Iris pigment epithelial cell (primary cell): ENCODE measurements around the gene SCRN1.
"Not testable (repeated sequence)": the region's sequence is repeated elsewhere in the genome, so short reads cannot be mapped to it uniquely, and the experiment has no call there.

ENCODE experiments used
- DNase-seq: peaks from one replicate; pipeline ENCODE4 v3.0.0-alpha.2; 2011; ENCODE audit warnings: low read depth

SCRN1 gene

GRCh38 chr7:29890786-29891185 is 98.8 kb downstream of the SCRN1 start:
- not testable (repeated sequence) for DNase-seq

GRCh38 chr7:29890251-29890650 is 99.3 kb downstream of the SCRN1 start:
- no peak for DNase-seq

- DNase-seq, result no peak
Measured at GRCh38 chr7:29889288-29889687, 100.3 kb downstream of the SCRN1 start.

- no peak for DNase-seq
Measured at GRCh38 chr7:29888006-29888405, 101.6 kb downstream of the SCRN1 start.

GRCh38 chr7:29886827-29887226 is 102.8 kb downstream of the SCRN1 start:
- no peak for DNase-seq

- DNase-seq, result no peak
Measured at GRCh38 chr7:29885626-29886025, 104.0 kb downstream of the SCRN1 start.

GRCh38 chr7:29884399-29885272 is 105.0 kb downstream of the SCRN1 start:
- DNase-seq, result no peak

GRCh38 chr7:29883462-29884398 is 105.9 kb downstream of the SCRN1 start:
- no peak for DNase-seq

- no peak for DNase-seq
Measured at GRCh38 chr7:29882481-29882880, 107.1 kb downstream of the SCRN1 start.

- no peak for DNase-seq
Measured at GRCh38 chr7:29881724-29882123, 107.9 kb downstream of the SCRN1 start.

- peak; percentile 49 for DNase-seq
Measured at GRCh38 chr7:29879609-29880008, 110.0 kb downstream of the SCRN1 start.

GRCh38 chr7:29878081-29878688 is 111.4 kb downstream of the SCRN1 start:
- peak; percentile 45 for DNase-seq

- DNase-seq, result no peak
Measured at GRCh38 chr7:29877196-29877595, 112.4 kb downstream of the SCRN1 start.

GRCh38 chr7:29875741-29876140 is 113.9 kb downstream of the SCRN1 start:
- DNase-seq, result no peak

- DNase-seq, result no peak
Measured at GRCh38 chr7:29873644-29874294, 115.8 kb downstream of the SCRN1 start.

- peak; percentile 93 for DNase-seq
Measured at GRCh38 chr7:29871787-29872398, 117.7 kb downstream of the SCRN1 start.
